ENCODE measurements around the gene APOBEC4.

Gene APOBEC4

GRCh38 chr1:183640193-183640592, 12.9 kb downstream of the APOBEC4 start:
- DNase-seq (ENCODE audit: low read depth) = no peak
- H3K4me3 ChIP-seq (ENCODE audit: low read length) = no peak overlapping the region
- no peak for TF ChIP-seq CTCF (conservative IDR thresholded peaks at IDR 0.05; ENCODE audit: low read length)

GRCh38 chr1:183638649-183639387, 14.3 kb downstream of the APOBEC4 start:
- no peak overlapping the region for H3K4me3 ChIP-seq (ENCODE audit: low read length)
- no peak for TF ChIP-seq CTCF (conservative IDR thresholded peaks at IDR 0.05; ENCODE audit: low read length)
- DNase-seq (ENCODE audit: low read depth) = no peak

GRCh38 chr1:183636783-183637182, 16.3 kb downstream of the APOBEC4 start:
- peak overlapping the region; percentile 83 for H3K4me3 ChIP-seq (ENCODE audit: low read length)
- DNase-seq (ENCODE audit: low read depth) = no peak
- TF ChIP-seq CTCF (conservative IDR thresholded peaks at IDR 0.05; ENCODE audit: low read length) = no peak

DNA sequence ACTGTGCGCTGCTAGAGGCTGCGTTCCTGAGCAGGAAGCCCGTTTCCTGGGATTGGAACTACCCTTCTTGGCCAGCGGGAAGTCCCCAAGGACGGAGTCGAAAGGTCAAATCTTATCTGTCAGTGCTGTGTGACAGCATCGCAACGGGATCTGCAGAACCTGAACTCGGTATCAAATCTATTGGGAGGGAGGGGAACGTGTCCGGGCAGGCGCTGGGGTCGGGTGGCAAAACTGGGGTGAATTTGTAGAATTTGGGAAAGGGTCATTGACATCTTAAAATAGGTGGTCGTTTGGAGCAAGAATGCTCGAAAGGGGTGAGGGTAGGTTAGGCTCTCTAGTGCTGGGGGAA, 16.8 kb downstream of the APOBEC4 start:
- peak overlapping the region; percentile 83 for H3K4me3 ChIP-seq (ENCODE audit: low read length)
- DNase-seq (ENCODE audit: low read depth) = no peak
- no peak for TF ChIP-seq CTCF (conservative IDR thresholded peaks at IDR 0.05; ENCODE audit: low read length)

- no peak for TF ChIP-seq CTCF (conservative IDR thresholded peaks at IDR 0.05; ENCODE audit: low read length)
Observed at GRCh38 chr1:183635606-183636333, 17.3 kb downstream of the APOBEC4 start, which contains the start of gene ARPC5. Gene ARPC5 (minus strand): TSS chr1:183635783. CDS start chr1:183635659, 124 bp downstream.

DNA sequence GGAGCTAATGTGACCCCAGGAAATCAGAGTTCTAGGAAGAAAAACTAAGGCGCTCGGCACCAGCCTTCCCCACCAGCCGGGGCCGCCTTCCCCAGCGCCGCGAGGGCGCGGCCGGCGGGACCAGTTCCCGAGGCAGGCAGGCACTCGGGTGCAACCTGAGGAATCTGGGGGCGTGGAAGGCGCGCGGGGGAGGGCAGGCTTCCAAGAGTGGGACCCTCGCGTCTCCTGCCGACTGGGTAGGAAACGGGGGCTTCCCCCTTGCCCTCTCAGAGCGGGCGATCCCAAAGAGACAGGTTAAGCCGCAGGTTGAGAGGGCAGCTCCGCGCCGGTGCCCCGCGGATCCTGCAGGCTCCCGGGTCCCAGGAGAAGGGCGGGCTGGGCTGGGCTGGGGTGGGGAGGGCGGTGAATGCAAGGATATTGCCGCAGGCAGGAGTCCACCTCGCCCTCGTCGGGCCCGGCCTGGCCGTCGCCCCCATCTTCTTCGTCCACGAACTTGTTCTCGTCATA, 18.0 kb downstream of the APOBEC4 start:
- H3K4me3 ChIP-seq (ENCODE audit: low read length) = peak overlapping the region; percentile 80
- peak; percentile 21 for DNase-seq (ENCODE audit: low read depth)
- TF ChIP-seq CTCF (conservative IDR thresholded peaks at IDR 0.05; ENCODE audit: low read length) = no peak

More at GRCh38 chr1:183635606-183636333, 17.3 kb downstream of the APOBEC4 start, which contains the start of gene ARPC5:
- peak; percentile 98 for DNase-seq (ENCODE audit: low read depth)
- H3K4me3 ChIP-seq (ENCODE audit: low read length) = peak within 1 kb of the TSS; percentile 83
